ENCODE results near the gene MDM2.

MDM2 gene

DNA sequence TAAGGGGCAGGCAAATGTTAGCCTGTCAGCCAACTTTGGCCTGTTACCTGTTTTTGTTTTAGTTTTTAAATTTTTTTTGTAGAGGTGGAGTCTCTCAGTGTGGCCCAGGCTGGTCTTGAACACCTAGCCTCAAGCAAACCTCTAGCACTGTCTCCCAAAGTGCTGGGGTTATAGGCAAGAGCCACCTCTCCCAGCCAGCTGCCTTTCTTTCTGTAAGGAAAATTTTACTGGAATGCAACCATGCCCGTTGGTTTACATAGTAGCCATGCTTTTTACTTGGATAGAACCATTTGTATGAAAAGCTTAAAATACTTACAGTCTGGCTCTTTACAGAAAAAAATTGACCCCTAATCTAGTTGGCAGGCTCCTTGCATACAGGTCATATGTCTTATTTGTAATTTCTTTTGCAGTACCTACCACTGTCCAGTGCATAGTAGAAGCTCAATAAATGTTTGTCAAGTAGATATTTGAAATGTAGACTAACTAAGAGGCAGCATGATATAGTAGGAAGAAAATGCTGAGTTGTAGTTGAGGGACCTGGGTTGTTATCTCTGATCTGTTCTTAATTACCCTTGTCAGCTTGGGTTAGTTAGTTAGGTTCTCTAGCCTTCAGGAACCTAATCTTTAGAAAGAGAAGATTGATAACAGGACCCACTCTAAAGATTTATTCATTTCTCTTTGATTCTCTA lies 4.7 kb downstream of the MDM2 start:
- H2AFZ ChIP-seq (ENCODE audit: low read depth, low read length), result no peak overlapping the region
- no peak overlapping the region for H3K27ac ChIP-seq (ENCODE audit: low read length)
- TF ChIP-seq, protein P1, sequence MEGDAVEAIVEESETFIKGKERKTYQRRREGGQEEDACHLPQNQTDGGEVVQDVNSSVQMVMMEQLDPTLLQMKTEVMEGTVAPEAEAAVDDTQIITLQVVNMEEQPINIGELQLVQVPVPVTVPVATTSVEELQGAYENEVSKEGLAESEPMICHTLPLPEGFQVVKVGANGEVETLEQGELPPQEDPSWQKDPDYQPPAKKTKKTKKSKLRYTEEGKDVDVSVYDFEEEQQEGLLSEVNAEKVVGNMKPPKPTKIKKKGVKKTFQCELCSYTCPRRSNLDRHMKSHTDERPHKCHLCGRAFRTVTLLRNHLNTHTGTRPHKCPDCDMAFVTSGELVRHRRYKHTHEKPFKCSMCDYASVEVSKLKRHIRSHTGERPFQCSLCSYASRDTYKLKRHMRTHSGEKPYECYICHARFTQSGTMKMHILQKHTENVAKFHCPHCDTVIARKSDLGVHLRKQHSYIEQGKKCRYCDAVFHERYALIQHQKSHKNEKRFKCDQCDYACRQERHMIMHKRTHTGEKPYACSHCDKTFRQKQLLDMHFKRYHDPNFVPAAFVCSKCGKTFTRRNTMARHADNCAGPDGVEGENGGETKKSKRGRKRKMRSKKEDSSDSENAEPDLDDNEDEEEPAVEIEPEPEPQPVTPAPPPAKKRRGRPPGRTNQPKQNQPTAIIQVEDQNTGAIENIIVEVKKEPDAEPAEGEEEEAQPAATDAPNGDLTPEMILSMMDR (IDR thresholded peaks at IDR 0.05; ENCODE audit: low read depth, low read length), result no peak
- TF ChIP-seq EZH2phosphoT487 (IDR thresholded peaks at IDR 0.05; ENCODE audit: low read depth), result no peak
- no peak overlapping the region for H3K4me3 ChIP-seq (ENCODE audit: low read length)
- H4K20me1 ChIP-seq (ENCODE audit: insufficient read depth, low read length), result peaks cover 37% of the 10 kb centered on the region
- peaks cover 55% of the 10 kb centered on the region for H3K36me3 ChIP-seq (replicated peaks; ENCODE audit: low read depth, low read length)
- H3K4me2 ChIP-seq (ENCODE audit: low read length), result no peak overlapping the region
- peaks cover 94% of the 10 kb centered on the region for H3K79me2 ChIP-seq (ENCODE audit: low read length)
- H3K9me3 ChIP-seq (ENCODE audit: insufficient read depth, low read length), result no peaks in the 10 kb centered on the region
- no peak overlapping the region for H3K9ac ChIP-seq (ENCODE audit: low read length)
- no peaks in the 10 kb centered on the region for H3K4me1 ChIP-seq (ENCODE audit: low read length)
- H3K27me3 ChIP-seq (ENCODE audit: low read depth, low read length), result no peaks in the 10 kb centered on the region

DNA sequence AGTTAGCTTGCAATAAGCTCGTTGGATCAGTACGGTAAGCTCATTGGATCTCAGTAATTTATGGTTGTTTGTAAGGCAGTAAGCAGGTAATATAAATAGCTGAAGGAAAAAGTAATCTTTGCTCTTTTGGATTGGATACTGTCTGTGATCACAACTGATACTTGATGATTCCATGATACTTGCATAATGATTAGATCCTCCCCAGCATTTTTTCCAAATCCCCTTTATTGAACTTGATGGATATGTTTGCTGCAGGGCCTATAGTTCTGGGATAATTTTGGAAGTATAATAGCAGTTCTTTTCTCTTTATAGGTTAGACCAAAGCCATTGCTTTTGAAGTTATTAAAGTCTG lies 5.2 kb downstream of the MDM2 start:
- Histone ChIP-seq H4K20me1 (ENCODE audit: insufficient read depth, low read length) (peaks cover 37% of the 10 kb centered on the region), H2AFZ (ENCODE audit: low read depth, low read length) (no peak overlapping the region), H3K27me3 (ENCODE audit: low read depth, low read length) (no peaks in the 10 kb centered on the region), H3K27ac (ENCODE audit: low read length) (no peak overlapping the region), H3K4me3 (ENCODE audit: low read length) (no peak overlapping the region), H3K4me2 (ENCODE audit: low read length) (no peak overlapping the region), H3K4me1 (ENCODE audit: low read length) (no peaks in the 10 kb centered on the region), H3K36me3 (replicated peaks; ENCODE audit: low read depth, low read length) (peaks cover 58% of the 10 kb centered on the region), H3K9me3 (ENCODE audit: insufficient read depth, low read length) (no peaks in the 10 kb centered on the region), H3K9ac (ENCODE audit: low read length) (no peak overlapping the region), H3K79me2 (ENCODE audit: low read length) (peaks cover 95% of the 10 kb centered on the region)
- TF ChIP-seq, protein P1 (IDR thresholded peaks at IDR 0.05; ENCODE audit: low read depth, low read length), result no peak
- no peak for TF ChIP-seq EZH2phosphoT487 (IDR thresholded peaks at IDR 0.05; ENCODE audit: low read depth)

DNA sequence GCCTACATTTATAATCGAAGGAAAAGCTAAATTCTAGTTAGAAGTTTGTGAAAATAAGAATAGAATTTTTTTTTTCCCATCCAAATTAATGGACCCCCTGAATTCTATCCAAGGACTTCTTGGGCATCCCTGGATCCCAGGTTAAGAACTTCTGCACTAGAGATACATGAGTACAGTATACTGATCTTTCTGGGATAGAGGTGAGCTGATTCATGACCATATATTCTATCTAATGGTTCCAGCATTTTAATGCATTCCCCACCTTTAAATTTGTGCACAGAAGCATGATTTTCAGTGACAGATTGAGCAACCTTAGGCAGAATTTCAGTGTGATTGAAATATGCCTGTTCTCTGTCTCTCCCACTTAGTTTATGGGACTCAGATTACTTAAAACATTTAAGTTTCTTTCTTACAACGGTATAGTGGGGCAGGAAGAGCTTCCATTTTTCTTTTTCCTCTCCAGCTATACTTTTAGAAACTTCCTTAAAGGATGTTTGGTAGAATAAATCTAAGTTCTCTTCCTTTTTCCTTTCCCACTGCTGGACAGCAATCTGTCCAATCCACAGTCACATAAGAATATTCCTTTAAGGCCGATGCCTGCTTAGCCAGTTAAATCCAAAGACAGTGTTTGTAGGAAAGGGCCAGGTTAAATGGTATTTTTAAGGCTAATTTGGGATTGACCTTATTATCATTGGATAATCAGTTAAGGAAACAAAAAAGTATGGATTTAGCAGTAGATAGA lies 6.7 kb downstream of the MDM2 start:
- H3K4me1 ChIP-seq (ENCODE audit: low read length), result no peaks in the 10 kb centered on the region
- H3K79me2 ChIP-seq (ENCODE audit: low read length), result peaks cover 92% of the 10 kb centered on the region
- no peak overlapping the region for H3K9ac ChIP-seq (ENCODE audit: low read length)
- H3K9me3 ChIP-seq (ENCODE audit: insufficient read depth, low read length), result no peaks in the 10 kb centered on the region
- no peak overlapping the region for H3K4me3 ChIP-seq (ENCODE audit: low read length)
- H3K4me2 ChIP-seq (ENCODE audit: low read length), result no peak overlapping the region
- no peak overlapping the region for H2AFZ ChIP-seq (ENCODE audit: low read depth, low read length)
- H4K20me1 ChIP-seq (ENCODE audit: insufficient read depth, low read length), result peaks cover 45% of the 10 kb centered on the region
- H3K27ac ChIP-seq (ENCODE audit: low read length), result no peak overlapping the region
- TF ChIP-seq, protein P1 (IDR thresholded peaks at IDR 0.05; ENCODE audit: low read depth, low read length), result no peak
- no peak for TF ChIP-seq EZH2phosphoT487 (IDR thresholded peaks at IDR 0.05; ENCODE audit: low read depth)
- H3K36me3 ChIP-seq (replicated peaks; ENCODE audit: low read depth, low read length), result peaks cover 60% of the 10 kb centered on the region
- H3K27me3 ChIP-seq (ENCODE audit: low read depth, low read length), result no peaks in the 10 kb centered on the region

DNA sequence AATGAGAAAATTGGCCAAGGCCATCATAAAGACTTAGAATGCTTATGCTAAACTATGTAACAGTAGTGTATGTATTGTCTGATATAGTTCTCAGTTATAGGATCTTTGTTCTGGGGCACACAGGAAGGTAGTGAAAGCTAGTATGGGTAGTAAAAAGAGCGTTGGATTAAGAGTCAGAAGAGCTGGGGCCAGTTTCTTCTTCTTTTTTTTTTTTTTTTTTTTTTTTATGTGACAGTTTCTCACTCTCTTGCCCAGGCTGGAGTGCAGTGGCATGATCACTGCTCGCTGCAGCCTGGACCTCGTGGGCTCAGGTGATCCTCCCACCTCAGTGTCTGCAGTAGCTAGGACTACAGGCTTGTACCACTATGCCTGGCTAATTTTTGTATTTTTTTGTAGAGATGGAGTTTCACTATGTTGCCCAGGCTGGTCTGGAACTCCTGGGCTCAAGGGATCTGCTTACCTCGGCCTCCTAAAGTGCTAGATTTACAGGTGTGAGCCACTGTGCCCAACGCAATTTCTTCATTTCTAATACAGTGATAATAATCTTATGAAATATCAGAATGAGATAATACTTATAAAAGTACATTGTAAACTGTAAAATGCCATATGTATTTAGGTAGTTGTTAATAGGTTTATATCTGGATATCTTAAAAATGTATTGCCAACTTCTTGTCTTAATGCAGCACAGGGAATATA lies 7.4 kb downstream of the MDM2 start:
- peaks cover 48% of the 10 kb centered on the region for H4K20me1 ChIP-seq (ENCODE audit: insufficient read depth, low read length)
- H3K4me3 ChIP-seq (ENCODE audit: low read length), result no peak overlapping the region
- no peak overlapping the region for H2AFZ ChIP-seq (ENCODE audit: low read depth, low read length)
- no peak overlapping the region for H3K27ac ChIP-seq (ENCODE audit: low read length)
- no peaks in the 10 kb centered on the region for H3K27me3 ChIP-seq (ENCODE audit: low read depth, low read length)
- H3K9me3 ChIP-seq (ENCODE audit: insufficient read depth, low read length), result no peaks in the 10 kb centered on the region
- no peak overlapping the region for H3K4me2 ChIP-seq (ENCODE audit: low read length)
- no peaks in the 10 kb centered on the region for H3K4me1 ChIP-seq (ENCODE audit: low read length)
- TF ChIP-seq, protein P1 (IDR thresholded peaks at IDR 0.05; ENCODE audit: low read depth, low read length), result no peak
- no peak for TF ChIP-seq EZH2phosphoT487 (IDR thresholded peaks at IDR 0.05; ENCODE audit: low read depth)
- H3K9ac ChIP-seq (ENCODE audit: low read length), result no peak overlapping the region
- H3K79me2 ChIP-seq (ENCODE audit: low read length), result peaks cover 90% of the 10 kb centered on the region
- peaks cover 62% of the 10 kb centered on the region for H3K36me3 ChIP-seq (replicated peaks; ENCODE audit: low read depth, low read length)

Measured in OCI-LY3 (cell line).